Mesodermal cell (in vitro differentiated cells): ENCODE results near the gene ZDHHC11.
"Not testable (repeated sequence)": the region's sequence is repeated elsewhere in the genome, so short reads cannot be mapped to it uniquely, and the experiment has no call there.

ENCODE experiments used
- H3K27ac ChIP-seq: 2 replicates; pipeline ENCODE4 v1.7.0; 2013; ENCODE audit warnings: mild to moderate bottlenecking, low read depth, low read length, moderate library complexity; ENCODE audit not compliant: severe bottlenecking
- H3K36me3 ChIP-seq: 2 replicates; pipeline ENCODE4 v1.7.1; 2013; ENCODE audit warnings: mild to moderate bottlenecking, low read length, moderate library complexity; ENCODE audit not compliant: control insufficient read depth, insufficient read depth
- H3K4me1 ChIP-seq: one replicate; pipeline ENCODE4 v1.7.1; 2013; ENCODE audit warnings: mild to moderate bottlenecking, low read length; ENCODE audit not compliant: insufficient read depth, control insufficient read depth, poor library complexity, severe bottlenecking
- H3K4me3 ChIP-seq: 2 replicates; pipeline ENCODE4 v1.7.0; 2013; ENCODE audit warnings: low read length, control low read depth, mild to moderate bottlenecking; ENCODE audit not compliant: insufficient read depth, poor library complexity, severe bottlenecking; ENCODE audit errors: extremely low read depth
- H3K9me3 ChIP-seq: 2 replicates; pipeline ENCODE4 v1.7.1; 2013; ENCODE audit warnings: mild to moderate bottlenecking, low read length, moderate library complexity; ENCODE audit not compliant: control insufficient read depth
- WGBS, 2 experiments: methylation state at CpG; one replicate each; pipeline ENCODE4 v1.1.5; 2013; ENCODE audit warnings: missing lambda C conversion rate in 2 of 2; ENCODE audit not compliant: insufficient coverage in 2 of 2; 5-methylcytosine and 5-hydroxymethylcytosine counted together

ZDHHC11 gene

GRCh38 chr5:856531-857425 is 6.0 kb upstream of the ZDHHC11 start:
- WGBS, 2 experiments: 91 to 94% methylated on average over 12 to 16 of the region's 16 CpGs
- H3K9me3 ChIP-seq: no peaks in the 10 kb centered on the region
- no peak overlapping the region for H3K4me3 ChIP-seq
- no peaks in the 10 kb centered on the region for H3K4me1 ChIP-seq
- no peaks in the 10 kb centered on the region for H3K36me3 ChIP-seq
- H3K27ac ChIP-seq: no peak overlapping the region

DNA sequence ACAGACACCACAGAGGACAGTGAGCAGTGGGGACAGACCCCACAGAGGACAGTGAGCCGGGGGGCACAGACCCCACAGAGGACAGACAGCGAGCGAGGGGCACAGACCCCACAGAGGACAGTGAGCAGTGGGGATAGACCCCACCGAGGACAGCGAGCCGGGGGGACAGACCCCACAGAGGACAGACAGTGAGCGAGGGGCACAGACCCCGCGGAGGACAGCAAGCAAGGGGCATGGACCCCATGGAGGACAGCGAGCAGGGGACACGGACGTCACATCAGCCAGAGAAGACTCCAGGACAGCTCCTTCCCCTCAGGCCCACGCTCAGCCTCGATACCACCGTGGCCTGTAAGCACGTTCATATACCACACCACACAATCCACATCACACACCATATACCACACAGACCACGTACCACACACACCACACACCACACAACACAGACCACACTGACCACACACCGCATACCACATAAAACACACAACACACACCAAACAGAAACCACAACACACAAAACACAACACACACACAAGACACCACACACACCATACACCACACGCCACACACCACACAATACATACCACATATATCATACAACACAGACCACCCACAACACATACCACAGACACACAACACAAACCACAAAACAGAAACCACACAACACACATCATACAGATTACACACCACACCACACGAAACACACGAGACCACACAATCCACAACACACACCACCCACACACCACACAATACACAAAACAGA is 5.2 kb upstream of the ZDHHC11 start:
- Histone ChIP-seq H3K36me3 (no peaks in the 10 kb centered on the region), H3K4me1 (peaks cover 2% of the 10 kb centered on the region), H3K9me3 (no peaks in the 10 kb centered on the region), H3K4me3 (no peak overlapping the region), H3K27ac (no peak overlapping the region)
- WGBS, 2 experiments: 85 to 88% methylated on average over 17 to 21 of the region's 21 CpGs

DNA sequence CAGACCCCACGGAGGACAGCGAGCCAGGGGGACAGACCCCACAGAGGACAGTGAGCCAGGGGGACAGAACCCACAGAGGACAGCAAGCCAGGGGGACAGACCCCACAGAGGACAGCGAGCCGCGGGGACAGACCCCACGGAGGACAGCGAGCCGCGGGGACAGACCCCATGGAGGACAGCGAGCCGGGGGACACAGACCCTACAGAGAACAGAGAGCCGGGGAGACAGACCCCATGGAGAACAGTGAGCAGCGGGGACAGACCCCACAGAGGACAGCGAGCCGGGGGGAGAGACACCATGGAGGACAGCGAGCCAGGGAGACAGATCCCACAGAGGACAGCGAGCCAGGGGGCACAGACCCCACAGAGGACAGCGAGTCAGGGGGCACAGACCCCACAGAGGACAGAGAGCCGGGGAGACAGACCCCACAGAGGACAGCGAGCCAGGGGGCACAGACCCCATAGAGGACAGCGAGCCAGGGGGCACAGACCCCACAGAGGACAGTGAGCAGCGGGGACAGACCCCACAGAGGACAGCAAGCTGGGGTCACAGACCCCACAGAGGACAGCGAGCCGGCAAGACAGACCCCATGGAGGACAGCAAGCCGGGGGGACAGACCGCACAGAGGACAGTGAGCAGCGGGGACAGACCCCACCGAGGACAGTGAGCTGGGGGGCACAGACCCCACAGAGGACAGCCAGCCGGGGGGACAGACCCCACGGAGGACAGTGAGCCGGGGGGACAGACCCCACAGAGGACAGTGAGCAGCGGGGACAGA is 4.4 kb upstream of the ZDHHC11 start:
- Histone ChIP-seq H3K4me1 (peaks cover 4% of the 10 kb centered on the region), H3K4me3 (no peak overlapping the region), H3K9me3 (no peaks in the 10 kb centered on the region), H3K36me3 (no peaks in the 10 kb centered on the region), H3K27ac (no peak overlapping the region)
- 89 to 93% methylated on average over 31 to 32 of the region's 32 CpGs for WGBS, 2 experiments

DNA sequence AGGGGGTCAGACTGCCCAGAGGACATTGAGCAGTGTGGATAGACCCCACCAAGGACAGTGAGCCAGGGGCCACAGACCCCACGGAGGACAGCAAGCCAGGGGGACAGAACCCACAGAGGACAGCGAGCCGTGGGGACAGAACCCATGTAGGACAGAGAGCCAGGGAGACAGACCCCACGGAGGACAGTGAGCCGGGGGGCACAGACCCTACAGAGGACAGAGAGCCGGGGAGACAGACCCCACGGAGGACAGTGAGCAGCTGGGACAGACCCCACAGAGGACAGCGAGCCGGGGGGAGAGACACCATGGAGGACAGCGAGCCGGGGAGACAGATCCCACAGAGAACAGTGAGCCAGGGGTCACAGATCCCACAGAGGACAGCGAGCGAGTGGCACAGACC is 3.4 kb upstream of the ZDHHC11 start:
- Histone ChIP-seq H3K9me3 (no peaks in the 10 kb centered on the region), H3K4me1 (peaks cover 9% of the 10 kb centered on the region), H3K27ac (no peak overlapping the region), H3K36me3 (no peaks in the 10 kb centered on the region), H3K4me3 (no peak overlapping the region)
- 89 to 91% methylated on average over 11 to 13 of the region's 13 CpGs for WGBS, 2 experiments

DNA sequence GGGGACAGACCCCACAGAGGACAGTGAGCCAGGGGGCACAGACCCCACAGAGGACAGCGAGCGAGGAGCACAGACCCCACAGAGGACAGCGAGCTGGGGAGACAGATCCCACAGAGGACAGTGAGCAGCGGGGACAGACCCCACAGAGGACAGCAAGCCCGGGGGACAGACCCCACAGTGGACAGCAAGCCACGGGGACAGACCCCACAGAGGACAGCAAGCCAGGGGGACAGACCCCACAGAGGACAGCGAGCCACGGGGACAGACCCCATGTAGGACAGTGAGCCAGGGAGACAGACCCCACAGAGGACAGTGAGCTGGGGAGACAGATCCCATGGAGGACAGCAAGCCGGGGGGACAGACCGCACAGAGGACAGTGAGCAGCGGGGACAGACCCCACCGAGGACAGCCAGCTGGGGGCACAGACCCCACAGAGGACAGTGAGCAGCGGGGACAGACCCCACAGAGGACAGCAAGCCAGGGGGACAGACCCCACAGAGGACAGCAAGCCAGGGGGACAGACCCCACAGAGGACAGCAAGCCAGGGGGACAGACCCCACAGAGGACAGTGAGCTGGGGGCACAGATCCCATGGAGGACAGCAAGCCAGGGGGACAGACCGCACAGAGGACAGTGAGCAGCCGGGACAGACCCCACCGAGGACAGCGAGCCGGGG is 2.8 kb upstream of the ZDHHC11 start:
- not testable (repeated sequence) for H3K4me1 ChIP-seq, H3K36me3 ChIP-seq, H3K9me3 ChIP-seq, H3K27ac ChIP-seq, H3K4me3 ChIP-seq
- WGBS, 2 experiments: 88 to 91% methylated on average over 14 of the region's 18 CpGs

DNA sequence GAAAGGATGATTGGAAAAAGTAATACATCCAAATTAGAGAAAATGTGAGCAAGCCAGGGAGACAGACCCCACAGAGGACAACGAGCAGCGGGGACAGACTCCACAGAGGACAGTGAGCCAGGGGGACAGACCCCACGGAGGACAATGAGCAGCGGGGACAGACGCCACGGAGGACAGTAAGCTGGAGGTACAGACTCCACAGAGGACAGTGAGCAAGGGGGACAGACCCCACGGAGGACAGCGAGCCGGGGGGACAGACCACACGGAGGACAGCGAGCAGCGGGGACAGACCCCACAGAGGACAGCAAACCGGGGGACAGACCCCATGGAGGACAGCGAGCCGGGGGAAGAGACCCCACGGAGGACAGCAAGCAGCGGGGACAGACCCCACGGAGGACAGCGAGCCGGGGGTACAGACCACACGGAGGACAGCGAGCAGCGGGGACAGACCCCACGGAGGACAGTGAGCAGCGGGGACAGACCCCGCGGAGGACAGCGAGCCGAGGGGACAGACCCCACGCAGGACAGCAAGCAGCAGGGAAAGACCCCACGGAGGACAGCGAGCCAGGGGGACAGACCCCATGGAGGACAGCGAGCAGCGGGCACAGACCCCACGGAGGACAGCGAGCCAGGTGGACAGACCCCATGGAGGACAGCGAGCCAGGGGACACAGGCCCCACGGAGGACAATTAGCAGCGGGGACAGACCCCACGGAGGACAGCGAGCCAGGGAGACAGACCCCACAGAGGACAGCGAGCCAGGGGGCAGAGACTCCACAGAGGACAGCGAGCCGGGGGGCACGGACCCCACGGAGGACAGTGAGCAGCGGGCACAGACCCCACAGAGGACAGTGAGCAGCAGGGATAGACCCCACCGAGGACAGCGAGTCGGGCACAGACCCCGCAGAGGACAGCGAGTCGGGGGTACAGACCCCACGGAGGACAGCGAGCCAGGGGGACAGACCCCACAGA is 1.9 kb upstream of the ZDHHC11 start:
- H3K27ac ChIP-seq: no peak overlapping the region
- no peak overlapping the region for H3K4me3 ChIP-seq
- 94 to 96% methylated on average over 54 to 55 of the region's 55 CpGs for WGBS, 2 experiments
- H3K9me3 ChIP-seq: no peaks in the 10 kb centered on the region
- H3K4me1 ChIP-seq: peaks cover 9% of the 10 kb centered on the region
- H3K36me3 ChIP-seq: no peaks in the 10 kb centered on the region

DNA sequence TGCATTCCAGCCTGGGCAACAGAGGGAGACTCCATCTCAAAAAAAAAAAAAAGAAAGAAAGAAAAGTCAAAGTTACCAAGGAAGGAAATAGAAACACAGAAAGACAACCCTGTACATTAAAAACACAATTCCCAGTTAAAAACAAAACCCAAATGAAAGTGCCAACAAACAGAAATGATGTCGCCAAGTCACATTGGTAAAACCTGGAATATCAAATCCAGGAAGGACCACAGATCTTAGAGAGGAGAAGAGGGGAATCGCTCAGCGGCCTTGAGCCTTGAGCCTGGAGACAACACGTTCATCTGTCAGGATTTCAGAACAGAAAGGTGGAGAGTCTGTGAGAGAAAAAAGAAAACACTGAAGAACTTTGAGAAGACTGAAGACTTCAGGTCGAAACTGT is 1.2 kb upstream of the ZDHHC11 start:
- H3K27ac ChIP-seq: no peak overlapping the region
- no peaks in the 10 kb centered on the region for H3K9me3 ChIP-seq
- WGBS, 2 experiments: 78 to 90% methylated on average over 5 of the region's 5 CpGs
- peaks cover 9% of the 10 kb centered on the region for H3K4me1 ChIP-seq
- H3K36me3 ChIP-seq: no peaks in the 10 kb centered on the region
- H3K4me3 ChIP-seq: no peak overlapping the region

GRCh38 chr5:851553-851952 is 767 bp upstream of the ZDHHC11 start:
- no peaks in the 10 kb centered on the region for H3K36me3 ChIP-seq
- peaks cover 9% of the 10 kb centered on the region for H3K4me1 ChIP-seq
- no peak overlapping the region for H3K4me3 ChIP-seq
- no peak overlapping the region for H3K27ac ChIP-seq
- 87 to 92% methylated on average over 16 of the region's 16 CpGs for WGBS, 2 experiments
- H3K9me3 ChIP-seq: no peaks in the 10 kb centered on the region

- Histone ChIP-seq H3K4me3 (no peak overlapping the region), H3K4me1 (peaks cover 9% of the 10 kb centered on the region)
- WGBS, 2 experiments: 74 to 84% methylated on average over 10 to 15 of the region's 19 CpGs
These were observed 290 bp upstream of the ZDHHC11 start for GRCh38 chr5:851076-851475.

More at GRCh38 chr5:851076-851475, 290 bp upstream of the ZDHHC11 start:
- no peaks in the 10 kb centered on the region for H3K36me3 ChIP-seq
- no peak overlapping the region for H3K27ac ChIP-seq
- no peaks in the 10 kb centered on the region for H3K9me3 ChIP-seq
